Measurements from ENCODE around the gene IL13RA1.
A peak's percentile ranks its signal among the peaks of the same experiment; 100 is the strongest.
"Not testable (repeated sequence)": the region's sequence is repeated elsewhere in the genome, so short reads cannot be mapped to it uniquely, and the experiment has no call there.

Gene IL13RA1

DNA sequence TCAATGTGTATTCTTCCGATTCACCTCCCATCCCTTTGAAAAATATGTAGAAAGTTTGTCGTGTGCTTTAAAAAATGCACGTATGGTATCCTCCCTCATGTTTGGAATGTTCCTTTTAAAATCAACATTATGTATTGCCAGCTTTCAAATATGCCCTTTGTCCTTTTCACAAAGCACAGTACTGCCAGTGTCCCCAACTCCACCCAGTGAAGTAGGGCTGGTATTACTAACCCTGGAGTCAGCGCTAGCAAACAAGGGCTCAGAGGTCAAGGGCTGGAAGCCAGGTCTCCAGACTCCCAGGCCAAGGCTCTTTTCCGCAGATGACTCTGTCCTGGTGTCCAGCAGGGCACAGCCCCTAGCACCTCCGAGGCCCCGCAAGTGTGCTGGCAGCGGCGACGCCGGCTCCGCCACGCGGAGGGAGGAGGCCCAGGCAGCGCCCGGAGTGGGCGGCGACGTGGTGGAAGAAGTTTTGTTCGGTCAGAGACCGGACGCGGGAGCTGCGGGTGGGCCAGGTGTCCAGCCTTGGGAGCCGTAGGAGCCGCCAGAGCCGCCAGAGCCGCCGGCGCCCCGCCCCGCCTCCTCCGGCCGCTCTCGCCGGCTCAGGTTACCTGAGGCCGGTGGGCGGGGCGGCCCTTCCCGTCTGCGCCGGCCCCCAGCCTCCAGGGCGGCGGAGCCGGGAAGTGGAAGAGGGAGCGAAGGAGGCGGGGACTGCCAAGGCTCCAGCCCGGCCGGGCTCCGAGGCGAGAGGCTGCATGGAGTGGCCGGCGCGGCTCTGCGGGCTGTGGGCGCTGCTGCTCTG is at the start of gene IL13RA1:
Gene IL13RA1, plus strand, starts transcription at position 720 of the 799 bp plus-strand sequence. Its CDS starts 33 bp downstream, at position 753.
- H3K27me3 Mint-ChIP-seq: peaks cover 15% of the 10 kb centered on the region

DNA sequence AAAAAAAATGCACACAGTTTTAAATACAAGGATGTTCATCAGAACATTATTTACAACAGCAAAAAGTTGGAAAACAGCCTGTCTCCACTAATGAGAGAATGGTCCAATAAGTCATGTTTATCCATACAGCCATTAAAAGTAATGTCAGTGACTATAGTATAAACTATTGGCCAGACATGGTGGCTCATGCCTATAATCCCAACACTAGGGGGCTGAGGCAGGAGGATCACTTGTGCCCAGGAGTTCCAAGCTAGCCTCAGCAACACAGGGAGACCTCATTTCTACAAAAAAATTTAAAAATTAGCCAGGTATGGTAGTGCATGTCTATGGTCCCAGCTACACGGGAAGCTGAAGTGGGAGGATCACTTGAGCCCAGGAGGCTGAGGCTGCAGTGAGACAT is 48.1 kb upstream of the IL13RA1 start:
- no peak overlapping the region for H3K27ac Mint-ChIP-seq
- no peaks in the 10 kb centered on the region for H3K27me3 Mint-ChIP-seq
- H3K4me1 Mint-ChIP-seq (ENCODE audit: low read depth): no peaks in the 10 kb centered on the region
- peaks cover 19% of the 10 kb centered on the region for H3K36me3 Mint-ChIP-seq (ENCODE audit: low read depth)
- no peak overlapping the region for H3K4me3 Mint-ChIP-seq
- no peaks in the 10 kb centered on the region for H3K9me3 Mint-ChIP-seq

More for the DNA sequence above, at the start of gene IL13RA1:
- Mint-ChIP-seq H3K4me3 (peak within 1 kb of the TSS; percentile 63), H3K9me3 (no peaks in the 10 kb centered on the region), H3K4me1 (ENCODE audit: low read depth) (peaks cover 16% of the 10 kb centered on the region), H3K36me3 (ENCODE audit: low read depth) (no peaks in the 10 kb centered on the region), H3K27ac (no peak within 1 kb of the TSS)

DNA sequence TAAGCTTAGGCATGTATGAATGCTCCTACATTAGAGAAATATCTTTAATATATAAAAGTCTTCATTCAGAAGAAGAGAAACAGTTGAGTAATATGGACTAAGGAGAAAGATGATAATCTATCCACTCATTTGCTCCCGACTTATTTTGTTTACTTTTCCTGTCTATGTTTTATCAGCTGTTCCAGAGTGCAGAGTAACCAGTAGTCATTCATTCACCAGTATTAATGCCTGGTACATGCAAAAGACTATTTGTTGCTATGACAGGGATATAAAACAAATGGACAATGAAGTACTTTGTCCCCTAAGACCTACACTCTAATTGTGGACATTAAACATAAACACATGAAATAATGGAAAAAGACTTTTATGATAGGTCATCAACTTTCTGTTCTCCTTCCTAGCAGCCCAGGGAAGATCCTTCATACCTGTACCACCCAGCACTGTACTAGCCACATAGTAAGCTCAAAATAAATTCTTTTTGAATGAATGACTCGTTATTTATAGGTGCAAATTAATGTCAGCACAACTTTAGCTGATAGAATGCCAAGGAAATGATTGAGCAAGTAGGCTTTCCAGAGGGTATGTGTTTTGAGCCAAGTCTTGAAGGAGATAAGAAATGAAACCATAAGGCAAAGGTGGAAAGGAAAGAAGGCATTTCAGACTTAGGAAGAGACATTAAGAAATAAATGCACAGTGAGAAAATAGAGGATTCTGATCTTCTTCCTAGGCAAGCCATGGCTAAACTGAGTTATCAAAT is 45.0 kb upstream of the IL13RA1 start:
- Mint-ChIP-seq H3K27ac (no peak overlapping the region), H3K36me3 (ENCODE audit: low read depth) (peaks cover 13% of the 10 kb centered on the region), H3K27me3 (no peaks in the 10 kb centered on the region), H3K4me3 (no peak overlapping the region), H3K9me3 (no peaks in the 10 kb centered on the region), H3K4me1 (ENCODE audit: low read depth) (no peaks in the 10 kb centered on the region)

DNA sequence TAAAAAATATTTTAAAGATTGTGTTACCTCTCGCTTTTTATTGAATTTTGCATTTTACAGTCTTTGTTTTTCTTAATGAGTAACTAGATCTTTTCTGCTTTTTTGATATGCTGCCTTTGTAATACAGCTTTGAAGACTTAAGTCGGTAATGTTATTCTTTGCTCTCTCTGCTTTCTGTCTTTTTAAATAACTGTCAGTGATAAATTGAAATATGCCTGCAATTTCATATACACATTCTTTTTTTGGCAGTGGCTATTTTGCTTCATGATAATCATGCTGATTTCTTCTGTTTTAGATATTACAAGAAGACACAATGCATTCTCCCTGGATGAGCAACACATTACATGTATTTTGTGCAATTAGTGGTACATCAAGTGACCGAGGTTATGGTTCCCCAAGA is 42.0 kb upstream of the IL13RA1 start:
- Mint-ChIP-seq H3K9me3 (no peaks in the 10 kb centered on the region), H3K4me1 (ENCODE audit: low read depth) (no peaks in the 10 kb centered on the region), H3K4me3 (no peak overlapping the region), H3K27me3 (no peaks in the 10 kb centered on the region), H3K36me3 (ENCODE audit: low read depth) (peaks cover 24% of the 10 kb centered on the region), H3K27ac (no peak overlapping the region)

DNA sequence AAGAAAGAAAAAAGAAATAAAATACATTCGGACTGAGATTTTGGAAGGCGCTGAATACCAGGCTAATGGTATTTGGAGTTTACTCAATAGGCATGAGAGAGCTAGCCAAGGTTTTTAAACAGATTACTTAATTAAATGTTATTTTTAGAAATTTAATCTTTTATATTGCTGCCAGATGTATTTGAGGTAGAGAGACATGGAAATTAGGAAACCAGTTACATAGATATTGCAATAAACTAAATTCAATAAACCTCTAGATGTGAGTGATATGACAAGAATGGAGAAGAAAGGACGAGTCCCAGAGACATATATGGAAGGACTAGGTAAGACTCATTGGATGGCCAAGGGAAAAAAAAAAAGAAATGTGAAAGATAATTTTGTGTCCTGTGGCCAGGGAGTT is 38.5 kb upstream of the IL13RA1 start:
- Mint-ChIP-seq H3K4me1 (ENCODE audit: low read depth) (no peaks in the 10 kb centered on the region), H3K27me3 (no peaks in the 10 kb centered on the region), H3K9me3 (no peaks in the 10 kb centered on the region), H3K27ac (no peak overlapping the region), H3K36me3 (ENCODE audit: low read depth) (peaks cover 15% of the 10 kb centered on the region), H3K4me3 (no peak overlapping the region)

DNA sequence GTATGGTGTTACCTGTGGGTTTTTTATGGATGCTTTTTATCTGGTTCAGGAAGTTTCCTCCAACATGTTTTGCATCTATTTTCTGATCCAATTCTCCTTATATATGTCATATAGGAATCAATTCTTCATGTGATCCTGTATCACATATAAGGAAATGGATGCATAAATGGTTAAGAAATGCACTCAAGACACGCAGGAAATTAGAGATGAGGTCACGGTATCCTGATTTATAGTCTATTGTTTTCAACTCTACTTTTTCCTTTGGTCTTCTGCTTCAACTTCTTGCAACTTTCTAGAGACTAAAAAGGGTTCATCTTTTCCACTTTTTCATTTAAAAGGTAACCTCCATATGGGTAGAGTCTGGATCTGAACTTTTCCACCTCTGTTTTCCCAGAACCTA is 33.6 kb upstream of the IL13RA1 start:
- peaks cover 9% of the 10 kb centered on the region for H3K36me3 Mint-ChIP-seq (ENCODE audit: low read depth)

DNA sequence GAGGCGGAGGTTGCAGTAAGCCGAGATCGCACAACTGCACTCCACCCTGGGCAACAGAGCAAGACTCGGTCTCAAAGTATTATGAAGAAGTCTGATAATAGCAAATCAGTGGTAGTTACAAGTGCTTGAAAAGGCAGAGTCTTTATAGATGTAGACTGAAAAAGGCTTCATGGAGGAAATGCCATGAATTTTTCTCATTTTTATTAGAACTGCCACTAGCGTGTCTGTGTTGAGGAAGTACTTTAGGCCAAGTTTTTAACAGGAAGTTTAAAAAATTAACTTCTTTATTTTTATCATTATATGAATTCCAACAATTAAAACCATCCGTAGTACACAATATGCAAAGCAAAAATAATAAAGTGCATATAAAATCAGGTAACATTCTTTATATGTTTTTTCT is 32.8 kb upstream of the IL13RA1 start:
- no peaks in the 10 kb centered on the region for H3K27me3 Mint-ChIP-seq
- no peak overlapping the region for H3K4me3 Mint-ChIP-seq
- peaks cover 3% of the 10 kb centered on the region for H3K36me3 Mint-ChIP-seq (ENCODE audit: low read depth)
- peaks cover 9% of the 10 kb centered on the region for H3K4me1 Mint-ChIP-seq (ENCODE audit: low read depth)
- H3K9me3 Mint-ChIP-seq: no peaks in the 10 kb centered on the region
- H3K27ac Mint-ChIP-seq: no peak overlapping the region

More for the DNA sequence above, 33.6 kb upstream of the IL13RA1 start:
- no peaks in the 10 kb centered on the region for H3K27me3 Mint-ChIP-seq
- H3K9me3 Mint-ChIP-seq: no peaks in the 10 kb centered on the region
- peaks cover 3% of the 10 kb centered on the region for H3K4me1 Mint-ChIP-seq (ENCODE audit: low read depth)
- H3K27ac Mint-ChIP-seq: no peak overlapping the region
- H3K4me3 Mint-ChIP-seq: no peak overlapping the region

DNA sequence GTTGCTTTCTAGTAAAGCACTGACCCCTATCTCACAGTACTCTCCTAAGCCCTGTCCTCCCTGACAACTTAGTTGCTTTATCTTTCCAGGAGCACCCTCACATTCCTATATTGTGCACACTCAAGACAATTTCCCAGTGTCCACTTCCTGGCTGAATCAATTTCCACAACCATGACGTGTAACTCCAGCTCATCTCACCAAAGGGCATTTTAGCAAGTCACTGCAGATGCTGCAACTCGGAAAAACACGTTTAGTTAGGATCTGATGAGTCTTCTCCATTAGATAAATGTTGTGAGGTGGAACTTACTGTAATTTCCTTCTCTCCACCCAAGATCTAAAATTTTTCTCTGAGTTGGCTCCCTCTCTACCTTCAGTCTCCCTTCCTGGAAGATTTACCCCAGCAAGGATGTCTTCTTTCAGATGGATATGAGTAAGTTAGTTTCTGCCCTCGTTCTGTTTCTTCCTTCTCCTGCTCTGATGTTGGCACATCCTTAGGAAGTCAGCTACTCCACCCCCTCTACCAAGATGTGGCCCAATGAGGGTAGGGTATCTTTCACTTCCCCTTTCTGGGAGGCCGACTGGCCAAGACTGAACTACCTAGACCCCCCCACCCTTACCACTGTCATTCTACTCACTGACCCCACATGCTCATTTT is 28.8 kb upstream of the IL13RA1 start:
- peaks cover 9% of the 10 kb centered on the region for H3K4me1 Mint-ChIP-seq (ENCODE audit: low read depth)
- no peaks in the 10 kb centered on the region for H3K9me3 Mint-ChIP-seq
- no peak overlapping the region for H3K4me3 Mint-ChIP-seq
- no peak overlapping the region for H3K27ac Mint-ChIP-seq
- H3K27me3 Mint-ChIP-seq: no peaks in the 10 kb centered on the region
- H3K36me3 Mint-ChIP-seq (ENCODE audit: low read depth): no peaks in the 10 kb centered on the region

DNA sequence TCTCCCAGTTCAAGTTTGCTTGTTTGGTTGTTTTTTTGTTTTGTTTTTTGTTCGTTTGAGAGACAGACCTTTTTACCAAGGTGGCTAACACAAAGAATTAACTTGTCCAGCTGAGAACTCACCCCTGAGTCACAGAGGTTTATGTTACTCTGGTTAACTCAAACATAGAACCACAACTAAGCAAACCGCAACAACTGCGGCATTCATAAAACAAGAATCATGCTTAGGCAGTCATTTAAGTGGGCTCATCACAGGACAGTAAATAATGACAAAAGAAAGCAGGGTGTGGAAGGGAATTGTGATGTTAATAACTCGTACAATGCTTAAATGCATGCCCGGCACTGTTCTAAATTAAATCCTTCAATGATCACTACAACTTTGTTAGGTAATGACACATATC is 24.7 kb upstream of the IL13RA1 start:
- Mint-ChIP-seq H3K4me3 (no peak overlapping the region), H3K4me1 (ENCODE audit: low read depth) (peaks cover 9% of the 10 kb centered on the region), H3K36me3 (ENCODE audit: low read depth) (no peaks in the 10 kb centered on the region), H3K27me3 (no peaks in the 10 kb centered on the region), H3K9me3 (no peaks in the 10 kb centered on the region), H3K27ac (peak overlapping the region; percentile 31)

DNA sequence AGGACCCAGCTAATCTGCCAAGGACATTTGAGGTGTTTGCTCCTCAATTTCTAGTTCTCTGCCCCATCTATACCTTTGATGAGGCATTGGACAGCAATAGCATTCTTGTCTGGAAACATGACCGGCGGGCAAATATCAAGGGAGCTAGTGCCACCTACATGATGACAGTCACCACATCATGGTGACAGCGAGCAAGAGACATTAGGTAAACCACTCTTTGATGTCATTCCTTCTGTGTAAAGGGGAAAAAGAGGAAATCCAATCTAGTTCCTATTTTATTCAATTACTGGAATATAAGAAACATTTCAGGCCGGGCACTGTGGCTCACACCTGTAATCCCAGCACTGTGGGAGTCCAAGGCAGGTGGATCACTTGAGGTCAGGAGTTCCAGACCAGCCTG is 20.7 kb upstream of the IL13RA1 start:
- Mint-ChIP-seq H3K36me3 (ENCODE audit: low read depth) (no peaks in the 10 kb centered on the region), H3K4me1 (ENCODE audit: low read depth) (no peaks in the 10 kb centered on the region), H3K27ac (no peak overlapping the region), H3K9me3 (no peaks in the 10 kb centered on the region), H3K4me3 (no peak overlapping the region), H3K27me3 (no peaks in the 10 kb centered on the region)

DNA sequence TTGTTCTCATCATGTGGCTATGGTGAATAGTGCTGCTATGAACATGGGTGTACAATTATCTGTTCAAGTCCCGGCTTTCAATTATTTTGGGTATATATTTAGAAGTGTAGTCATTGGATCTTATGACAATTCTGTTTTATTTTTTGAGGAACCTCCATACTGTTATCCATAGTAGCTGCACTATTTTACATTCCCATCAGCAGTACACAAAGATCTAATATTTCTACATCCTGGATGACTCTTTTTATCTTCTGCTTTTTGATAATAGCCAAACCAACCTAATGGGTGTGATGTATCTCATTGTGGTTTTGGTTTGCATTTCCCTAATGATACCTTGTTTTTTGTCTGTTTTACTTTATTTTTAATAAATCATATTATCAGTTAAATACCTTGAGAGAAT is 12.9 kb upstream of the IL13RA1 start:
- no peaks in the 10 kb centered on the region for H3K9me3 Mint-ChIP-seq
- peaks cover 4% of the 10 kb centered on the region for H3K4me1 Mint-ChIP-seq (ENCODE audit: low read depth)
- H3K27me3 Mint-ChIP-seq: peaks cover 4% of the 10 kb centered on the region
- no peak overlapping the region for H3K27ac Mint-ChIP-seq
- H3K4me3 Mint-ChIP-seq: no peak overlapping the region
- H3K36me3 Mint-ChIP-seq (ENCODE audit: low read depth): no peaks in the 10 kb centered on the region

DNA sequence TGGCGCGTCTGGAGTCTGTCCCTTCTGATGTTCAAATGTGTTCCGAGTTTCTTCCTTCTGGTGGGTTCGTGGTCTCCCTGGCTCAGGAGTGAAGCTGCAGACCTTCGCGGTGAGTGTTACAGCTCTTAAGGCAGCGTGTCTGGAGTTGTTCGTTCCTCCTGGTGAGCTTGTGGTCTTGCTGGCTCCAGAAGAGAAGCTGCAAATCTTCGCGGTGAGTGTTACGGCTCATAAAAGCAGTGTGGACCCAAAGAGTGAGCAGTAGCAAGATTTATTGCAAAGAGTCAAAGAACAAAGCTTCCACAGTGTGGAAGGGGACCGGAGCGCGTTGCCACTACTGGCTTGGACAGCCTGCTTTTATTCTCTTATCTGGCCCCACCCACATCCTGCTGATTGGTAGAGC is 11.5 kb upstream of the IL13RA1 start:
- not testable (repeated sequence) for H3K4me3 Mint-ChIP-seq; H3K36me3 Mint-ChIP-seq (ENCODE audit: low read depth); H3K27ac Mint-ChIP-seq; H3K4me1 Mint-ChIP-seq (ENCODE audit: low read depth); H3K27me3 Mint-ChIP-seq; H3K9me3 Mint-ChIP-seq

DNA sequence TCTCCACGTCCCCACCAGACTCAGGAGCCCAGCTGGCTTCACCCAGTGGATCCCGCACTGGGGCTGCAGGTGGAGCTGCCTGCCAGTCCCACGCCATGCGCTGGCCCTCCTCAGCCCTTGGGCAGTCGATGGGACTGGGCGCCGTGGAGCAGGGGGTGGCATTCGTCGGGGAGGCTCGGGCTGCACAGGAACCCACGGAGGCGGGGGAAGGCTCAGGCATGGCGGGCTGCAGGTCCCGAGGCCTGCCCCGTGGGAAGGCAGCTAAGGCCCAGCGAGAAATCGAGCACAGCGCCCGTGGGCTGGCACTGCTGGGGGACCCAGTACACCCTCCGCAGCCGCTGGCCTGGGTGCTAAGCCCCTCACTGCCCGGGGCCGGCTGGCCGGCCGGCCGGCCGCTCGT is 10.6 kb upstream of the IL13RA1 start:
- H3K27me3 Mint-ChIP-seq: not testable (repeated sequence)

DNA sequence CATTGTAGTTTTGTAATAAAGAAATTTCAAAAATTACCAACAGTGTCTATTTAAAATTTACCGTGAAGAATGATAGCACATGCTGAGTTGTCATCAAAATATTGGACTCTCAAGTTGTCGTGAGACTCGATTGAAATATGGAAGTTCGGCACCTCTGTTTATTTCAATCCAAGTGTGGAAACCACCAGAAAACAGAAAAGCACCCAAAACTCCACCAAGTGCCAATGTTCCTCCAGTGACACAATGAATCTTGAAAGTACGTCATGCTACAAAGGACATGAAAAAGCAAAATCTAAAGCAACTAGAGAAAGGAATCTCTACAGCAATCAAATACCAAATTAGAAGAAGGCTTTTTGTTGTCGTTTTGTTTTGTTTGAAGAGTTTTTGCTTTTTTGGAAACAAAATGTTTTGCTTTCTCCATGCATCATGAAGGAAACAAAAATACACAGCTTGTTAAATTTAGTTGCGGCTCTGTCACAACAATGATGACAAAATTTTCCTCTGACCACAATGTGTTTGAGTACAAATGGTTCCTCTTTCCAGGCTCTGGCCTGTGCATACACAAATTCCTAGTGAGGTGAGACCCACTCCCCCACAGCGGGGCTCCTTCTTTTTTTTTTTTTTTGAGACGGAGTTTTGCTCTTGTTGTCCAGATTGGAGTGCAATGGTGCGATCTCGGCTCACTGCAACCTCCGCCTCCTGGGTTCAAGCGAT is 9.6 kb upstream of the IL13RA1 start:
- H3K27ac Mint-ChIP-seq: no peak overlapping the region
- H3K4me1 Mint-ChIP-seq (ENCODE audit: low read depth): peaks cover 4% of the 10 kb centered on the region
- no peak overlapping the region for H3K4me3 Mint-ChIP-seq
- H3K27me3 Mint-ChIP-seq: peaks cover 4% of the 10 kb centered on the region
- no peaks in the 10 kb centered on the region for H3K36me3 Mint-ChIP-seq (ENCODE audit: low read depth)
- H3K9me3 Mint-ChIP-seq: no peaks in the 10 kb centered on the region

More for the DNA sequence above, 10.6 kb upstream of the IL13RA1 start:
- H3K4me3 Mint-ChIP-seq; H3K36me3 Mint-ChIP-seq (ENCODE audit: low read depth); H3K4me1 Mint-ChIP-seq (ENCODE audit: low read depth); H3K9me3 Mint-ChIP-seq; H3K27ac Mint-ChIP-seq: not testable (repeated sequence)

DNA sequence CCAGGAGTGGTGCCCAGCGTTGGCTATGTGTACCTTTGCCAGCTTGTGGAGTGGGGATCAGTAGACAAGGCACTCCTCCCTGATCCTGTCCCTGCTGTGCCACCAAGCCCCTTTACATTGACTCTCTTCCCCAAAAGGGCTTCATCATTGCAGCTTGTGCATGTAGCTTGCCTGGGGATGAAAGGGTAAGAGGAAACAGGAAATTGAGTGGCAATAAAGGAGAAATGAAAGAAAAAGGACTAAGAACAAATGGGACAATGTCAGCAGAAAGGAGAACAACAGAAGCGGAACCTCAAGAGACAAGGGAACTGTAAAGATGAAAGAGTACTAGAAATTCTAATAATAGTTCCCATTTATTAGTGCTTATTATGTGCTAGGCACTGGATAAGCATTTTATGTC is 8.7 kb upstream of the IL13RA1 start:
- no peaks in the 10 kb centered on the region for H3K9me3 Mint-ChIP-seq
- peaks cover 4% of the 10 kb centered on the region for H3K27me3 Mint-ChIP-seq
- H3K4me3 Mint-ChIP-seq: no peak overlapping the region
- H3K36me3 Mint-ChIP-seq (ENCODE audit: low read depth): no peaks in the 10 kb centered on the region
- H3K27ac Mint-ChIP-seq: peak overlapping the region; percentile 26
- peaks cover 7% of the 10 kb centered on the region for H3K4me1 Mint-ChIP-seq (ENCODE audit: low read depth)
